Kidney tubule cell (primary cell): ENCODE measurements around the gene CNPY1.
"Not testable (repeated sequence)": the region's sequence is repeated elsewhere in the genome, so short reads cannot be mapped to it uniquely, and the experiment has no call there.

Source experiments
- DNase-seq: peaks from one replicate; pipeline ENCODE4 v3.0.0-alpha.2; 2018; ENCODE audit warnings: low spot score

The CNPY1 gene

DNA sequence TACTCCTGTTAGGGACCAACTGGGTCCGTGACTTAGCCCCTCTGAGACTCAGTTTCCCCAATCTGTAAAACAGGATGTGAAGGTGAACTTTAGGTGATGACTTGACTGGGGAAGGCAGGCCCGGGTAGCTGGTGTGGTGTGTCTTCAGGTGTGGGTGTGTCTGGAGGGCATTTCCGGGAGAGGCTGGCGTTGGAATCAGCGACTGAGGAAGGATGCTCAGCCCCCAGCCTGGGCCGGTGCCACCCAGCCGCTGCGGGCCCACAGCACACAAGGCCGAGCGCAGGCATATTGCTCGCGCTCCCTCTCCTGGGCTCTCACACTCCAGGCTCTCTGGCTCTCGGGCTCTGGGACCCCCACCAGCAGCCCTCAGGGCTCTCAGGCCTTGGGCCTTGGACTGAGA, 31.7 kb upstream of the CNPY1 start:
- no peak for DNase-seq

GRCh38 chr7:155577509-155577905, 31.1 kb upstream of the CNPY1 start:
- DNase-seq: no peak

DNA sequence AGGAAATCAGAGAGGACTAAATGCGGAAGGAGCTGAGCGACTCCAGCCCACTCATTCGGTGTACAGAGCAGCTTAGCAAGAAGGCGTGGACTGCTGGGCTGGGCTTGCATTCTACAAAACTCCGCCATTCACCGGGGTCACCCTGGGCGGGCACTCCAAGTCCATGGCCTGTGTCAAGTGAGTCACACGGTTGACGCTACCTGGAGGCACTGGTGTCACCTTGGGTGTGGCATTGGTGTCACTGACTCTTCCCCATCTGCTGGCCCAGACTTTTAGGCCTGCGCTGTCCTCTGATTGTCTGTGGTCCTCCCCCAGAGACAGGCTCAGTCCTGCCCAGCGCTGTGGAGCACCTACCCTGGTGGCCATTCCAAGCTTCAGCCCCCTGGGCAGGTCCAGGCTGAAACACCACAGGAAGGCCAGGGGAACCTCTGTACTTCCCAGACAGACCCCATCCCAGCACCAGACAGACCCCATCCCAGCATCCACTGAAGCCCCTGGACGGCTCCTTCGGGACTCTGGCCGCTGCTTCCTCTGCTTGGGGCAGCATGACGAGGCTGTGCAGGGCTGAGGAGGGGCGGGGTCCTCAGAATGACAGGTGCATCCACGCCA, 30.6 kb upstream of the CNPY1 start:
- DNase-seq: no peak

DNA sequence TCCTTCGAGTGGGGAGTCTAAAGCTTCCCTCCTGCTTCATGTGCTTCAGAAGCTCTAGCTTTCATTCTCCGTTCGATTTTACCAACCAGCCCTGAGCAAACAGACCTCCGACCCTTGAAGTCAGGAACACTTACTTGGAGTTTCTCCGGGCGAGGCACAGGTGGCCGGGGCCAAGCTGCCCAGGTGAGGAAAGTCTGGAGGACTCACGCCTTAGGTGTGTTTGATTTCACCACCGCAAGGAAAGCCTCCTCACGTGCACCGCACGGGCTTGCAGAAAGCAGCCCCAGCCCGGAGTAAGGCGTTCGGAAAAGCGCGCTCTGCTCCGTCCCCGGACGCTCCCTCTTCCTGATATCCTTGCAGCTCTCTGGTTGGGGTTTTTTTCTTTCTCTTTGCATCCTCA, 30.1 kb upstream of the CNPY1 start:
- DNase-seq: no peak

DNA sequence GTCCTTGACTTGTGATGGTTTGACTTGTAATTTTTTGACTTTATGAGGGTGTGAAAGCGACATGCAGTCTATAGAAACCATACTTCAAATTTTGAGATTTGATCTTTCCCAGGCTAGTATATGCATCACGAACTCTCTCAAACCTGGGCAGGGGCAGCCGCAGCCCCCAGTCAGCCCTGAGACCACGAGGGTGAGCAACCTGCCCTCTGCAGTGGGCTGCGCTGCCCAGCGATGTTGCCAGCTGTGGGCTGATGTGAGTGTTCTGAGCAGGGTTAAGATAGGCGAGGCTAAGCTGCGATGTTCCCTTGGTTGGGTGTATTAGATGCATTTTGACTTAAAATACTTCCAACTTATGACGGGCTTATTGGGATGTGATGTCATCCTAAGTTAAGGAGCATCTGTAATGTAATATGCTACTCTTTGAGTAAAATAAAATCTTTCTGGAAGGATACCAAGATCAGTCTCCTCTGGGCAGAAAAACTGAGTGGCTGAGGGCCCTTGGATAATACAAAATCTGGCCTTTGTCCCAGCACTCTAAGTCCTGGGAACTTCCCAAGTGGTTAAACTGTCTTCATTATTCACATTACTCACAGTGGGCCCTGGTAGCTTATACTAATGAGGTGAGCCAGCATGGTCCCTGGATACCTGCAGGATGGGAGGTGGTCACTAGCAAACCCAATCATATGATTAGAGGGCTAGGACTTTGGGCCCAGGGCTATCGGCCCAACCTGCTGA, 28.4 kb upstream of the CNPY1 start:
- peak; percentile 18 for DNase-seq

GRCh38 chr7:155571581-155572345, 25.4 kb upstream of the CNPY1 start:
- no peak for DNase-seq

GRCh38 chr7:155570991-155571390, 24.6 kb upstream of the CNPY1 start:
- no peak for DNase-seq

DNA sequence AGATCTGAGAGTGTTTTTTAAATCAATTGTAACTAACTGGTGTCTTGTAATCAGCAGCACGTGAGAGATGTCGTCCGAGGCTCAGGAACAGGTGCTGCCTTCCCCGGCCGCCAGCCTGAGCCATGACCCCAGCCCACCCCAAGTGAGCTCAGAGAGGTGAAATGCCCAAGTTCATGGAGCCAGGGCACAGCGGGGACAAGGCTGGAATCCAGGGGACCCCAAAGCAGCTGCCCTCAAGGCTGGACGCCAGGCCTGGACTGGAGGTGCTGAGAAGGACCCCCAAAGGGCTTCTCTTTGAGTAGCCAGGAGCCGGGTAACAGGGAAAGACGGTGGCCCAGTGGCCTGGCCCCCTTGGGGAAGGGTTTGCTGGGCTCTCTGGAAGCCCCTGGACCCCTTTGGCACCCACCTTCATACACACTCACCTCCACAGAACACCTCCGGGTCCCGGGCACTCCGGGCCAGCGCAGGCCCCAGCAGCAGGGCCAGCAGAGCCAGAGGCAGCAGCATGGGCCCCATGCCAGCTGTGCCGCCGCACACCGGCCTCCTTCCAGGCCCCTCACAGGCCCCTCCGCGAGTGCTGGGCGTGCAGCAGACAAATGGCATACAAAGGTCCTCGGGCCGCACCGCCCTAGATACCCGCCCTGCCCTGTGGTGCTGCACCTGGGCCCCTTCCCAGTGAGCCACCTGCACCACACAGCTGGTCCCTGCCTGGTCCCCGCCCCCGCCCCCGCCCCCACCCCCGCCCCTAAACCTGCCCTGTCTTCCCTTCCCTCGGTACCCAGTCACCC, 24.0 kb upstream of the CNPY1 start:
- DNase-seq: no peak

DNA sequence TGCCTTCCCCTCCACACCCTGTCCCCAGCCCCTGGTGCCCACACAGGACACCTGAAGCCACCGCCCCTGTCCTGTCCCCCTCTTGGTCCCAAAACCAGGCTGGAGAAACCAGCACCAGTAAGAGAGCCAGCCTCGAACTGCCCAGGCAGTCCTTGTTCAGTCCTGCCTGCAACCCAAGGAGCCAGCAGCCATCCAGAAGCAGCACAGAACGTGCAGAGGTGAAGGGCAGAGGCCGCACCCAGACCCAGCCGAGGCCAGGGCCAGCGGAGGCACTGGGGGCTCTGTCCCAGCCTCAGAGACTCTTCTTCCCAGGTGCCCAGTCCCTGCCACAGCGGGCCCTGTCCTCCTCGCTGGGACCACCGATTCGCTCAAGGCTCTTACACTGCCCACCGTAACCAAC, 23.3 kb upstream of the CNPY1 start:
- no peak for DNase-seq

GRCh38 chr7:155568842-155569494, 22.6 kb upstream of the CNPY1 start:
- no peak for DNase-seq

GRCh38 chr7:155568333-155568660, 21.9 kb upstream of the CNPY1 start:
- no peak for DNase-seq

DNA sequence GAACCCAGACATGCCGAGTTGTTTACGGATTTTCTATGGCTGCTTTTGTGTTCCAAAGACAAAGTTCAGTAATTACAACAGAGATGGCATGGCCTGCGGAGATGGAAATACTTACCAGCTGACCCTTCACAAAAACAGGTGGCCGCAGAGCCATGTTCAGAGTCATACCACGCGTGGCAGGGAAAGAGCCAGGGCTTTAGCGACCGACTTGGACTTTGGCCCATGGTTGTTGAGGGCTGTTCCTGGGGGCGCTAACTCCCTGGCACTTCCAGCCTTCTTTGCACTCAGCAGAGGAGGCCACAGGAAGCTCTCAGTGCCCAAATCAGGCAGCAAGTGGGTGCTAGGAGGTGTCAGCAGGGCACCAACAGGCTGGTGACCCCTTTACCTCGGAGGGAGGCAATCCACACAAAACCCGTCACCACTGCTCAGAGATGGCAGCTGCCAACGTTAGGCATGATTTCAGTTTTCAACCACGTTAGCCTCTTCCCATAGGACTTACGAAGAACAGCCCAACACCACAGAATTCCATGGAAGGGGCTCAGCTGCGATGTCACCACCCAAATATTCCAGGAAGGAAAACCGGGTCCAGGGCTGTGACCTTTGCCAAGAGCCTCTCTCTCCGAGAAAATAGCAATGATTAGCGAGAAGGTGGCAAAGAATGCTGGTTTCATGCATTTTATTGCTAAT, 21.4 kb upstream of the CNPY1 start:
- DNase-seq: peak; percentile 12

DNA sequence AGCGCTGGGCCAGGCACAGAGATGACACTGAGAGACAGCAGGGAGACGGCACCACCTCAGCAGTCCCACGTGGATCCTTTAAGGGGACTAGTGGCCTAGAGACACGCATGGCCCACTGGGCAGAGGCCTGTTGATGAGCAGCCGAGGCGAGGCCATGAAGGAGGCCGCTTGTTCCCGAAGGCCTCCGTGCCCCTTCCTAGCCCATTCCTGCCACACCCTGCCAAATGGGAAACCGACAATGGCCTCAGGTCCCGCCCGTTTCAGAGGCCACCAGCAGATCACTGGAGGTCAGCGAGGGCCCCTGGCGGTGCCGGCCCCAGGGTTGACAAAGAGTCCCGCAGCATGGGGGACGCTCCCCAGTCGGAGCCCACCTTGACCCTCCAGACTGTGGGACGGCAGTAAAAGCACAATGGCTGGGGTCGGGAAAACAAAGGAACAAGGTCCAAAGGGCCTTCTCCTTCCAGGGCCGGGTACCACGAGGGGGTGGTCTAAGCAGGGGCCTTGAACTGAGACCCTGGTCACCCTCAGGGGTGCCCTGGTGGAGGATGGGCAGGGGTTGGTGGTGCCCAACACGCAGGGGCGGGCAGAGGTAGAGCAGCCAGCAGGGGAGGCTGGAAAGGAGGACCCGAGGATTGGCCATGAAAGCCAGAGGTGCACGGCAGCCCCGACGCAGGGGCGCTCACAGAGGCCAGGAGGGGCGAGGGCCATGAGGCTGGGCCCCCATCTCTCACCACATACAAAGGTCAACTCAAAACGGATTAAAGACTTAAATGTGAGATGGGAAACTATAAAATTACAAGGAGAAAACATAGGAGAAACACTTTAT, 19.9 kb upstream of the CNPY1 start:
- no peak for DNase-seq

DNA sequence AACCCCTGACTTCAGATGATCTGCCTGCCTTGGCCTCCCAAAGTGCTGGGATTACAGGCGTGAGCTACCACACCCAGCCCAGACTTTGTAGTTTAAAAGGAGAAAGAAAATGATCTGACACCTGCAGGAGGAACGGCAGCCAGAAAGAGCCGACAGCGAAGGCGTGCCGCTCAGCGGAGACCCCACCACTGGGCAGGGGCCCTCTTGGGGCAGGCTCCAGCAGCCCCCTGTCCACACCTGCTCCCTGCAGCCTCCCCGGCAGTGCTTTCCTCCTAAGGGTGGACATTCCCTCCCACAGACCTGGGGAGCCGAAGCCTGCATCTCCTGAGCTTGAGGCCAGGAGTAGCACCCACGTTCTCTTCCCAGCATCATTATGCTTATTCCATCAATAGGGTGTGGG, 19.2 kb upstream of the CNPY1 start:
- no peak for DNase-seq

DNA sequence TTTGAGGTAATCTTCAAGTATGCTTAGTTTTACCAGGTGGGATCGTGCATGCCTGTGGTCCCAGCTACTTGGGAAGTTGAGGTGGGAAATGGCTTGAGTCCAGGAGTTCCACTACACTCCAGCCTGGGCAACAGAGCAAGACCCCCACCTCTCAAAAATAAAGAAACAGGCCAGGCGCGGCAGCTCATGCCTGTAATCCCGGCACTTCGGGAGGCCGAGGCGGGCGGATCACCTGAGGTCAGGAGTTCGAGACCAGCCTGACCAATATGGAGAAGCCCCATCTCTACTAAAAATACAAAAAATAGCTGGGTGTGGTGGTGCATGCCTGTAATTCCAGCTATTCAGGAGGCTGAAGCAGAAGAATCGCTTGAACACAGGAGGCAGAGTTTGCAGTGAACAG, 16.6 kb upstream of the CNPY1 start:
- DNase-seq: not testable (repeated sequence)

DNA sequence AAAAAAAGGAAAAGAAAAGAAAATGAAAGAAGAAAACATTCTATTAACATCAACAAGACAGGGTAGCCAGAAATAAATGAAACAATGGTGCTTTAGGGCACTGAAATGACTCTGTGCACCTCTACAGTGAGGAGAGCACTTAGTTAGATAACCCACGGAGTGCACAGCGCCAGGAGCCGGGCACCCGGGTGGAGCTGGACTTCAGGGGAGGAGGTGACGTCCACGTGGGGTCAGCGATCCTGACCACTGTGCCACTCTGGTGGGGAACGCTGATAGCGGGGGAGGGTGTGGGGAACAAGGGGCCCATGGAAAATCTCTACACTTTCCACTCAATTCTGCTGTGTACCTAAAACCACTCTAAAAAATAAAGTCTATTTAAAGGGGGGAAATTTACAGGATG, 15.7 kb upstream of the CNPY1 start:
- no peak for DNase-seq

GRCh38 chr7:155560982-155561686, 14.8 kb upstream of the CNPY1 start:
- no peak for DNase-seq

GRCh38 chr7:155560196-155560885, 14.0 kb upstream of the CNPY1 start:
- DNase-seq: no peak

DNA sequence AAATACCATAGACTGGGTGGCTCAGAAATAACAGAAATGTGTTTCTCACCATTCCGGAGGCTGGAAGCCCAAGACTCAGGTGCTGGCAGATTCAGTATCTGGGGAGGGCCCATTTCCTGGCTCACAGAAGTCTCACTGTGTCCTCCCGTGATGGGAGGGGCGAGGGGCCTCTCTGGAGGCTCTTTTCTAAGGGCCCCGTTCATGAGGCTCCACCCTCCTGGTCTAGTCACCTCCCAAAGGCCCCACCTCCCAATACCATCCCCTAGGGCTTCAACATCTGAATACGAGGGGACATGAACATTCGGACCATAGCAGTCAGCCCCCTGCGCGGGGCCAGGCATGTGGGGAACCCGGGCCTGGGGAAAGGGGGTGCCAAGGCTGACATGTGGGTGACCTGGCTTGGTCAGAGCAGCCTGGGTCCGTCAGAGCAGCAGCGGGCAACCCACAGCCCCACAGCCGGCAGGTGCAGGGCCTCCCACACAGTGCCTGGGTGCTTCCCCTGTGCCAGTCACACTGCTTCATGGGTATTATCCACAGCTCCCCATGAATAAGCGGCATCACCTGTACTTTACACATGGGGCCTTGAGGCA, 13.3 kb upstream of the CNPY1 start:
- DNase-seq: no peak
